ENCODE results near the gene CISTR.

DNA sequence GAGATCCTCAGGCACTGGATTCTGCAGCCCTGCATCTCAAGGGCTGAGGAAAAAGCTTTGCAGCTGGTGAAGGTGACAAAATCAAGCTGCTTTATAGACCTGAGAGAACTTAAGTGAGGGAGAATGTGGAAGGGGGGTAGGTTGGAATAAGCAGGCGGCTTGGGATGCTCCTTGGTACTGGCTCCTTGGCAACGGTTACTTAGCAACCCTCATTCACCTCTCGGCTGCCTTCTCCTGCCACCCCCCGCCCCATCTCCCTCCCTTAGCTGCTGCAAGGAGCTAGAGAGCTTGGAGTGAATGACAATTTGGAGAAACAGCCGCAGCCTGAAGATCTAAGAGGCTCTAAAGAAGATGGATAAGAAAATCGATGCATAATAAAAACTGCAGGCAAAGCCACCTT, 44.1 kb upstream of the CISTR start:
- TF ChIP-seq, protein P1, sequence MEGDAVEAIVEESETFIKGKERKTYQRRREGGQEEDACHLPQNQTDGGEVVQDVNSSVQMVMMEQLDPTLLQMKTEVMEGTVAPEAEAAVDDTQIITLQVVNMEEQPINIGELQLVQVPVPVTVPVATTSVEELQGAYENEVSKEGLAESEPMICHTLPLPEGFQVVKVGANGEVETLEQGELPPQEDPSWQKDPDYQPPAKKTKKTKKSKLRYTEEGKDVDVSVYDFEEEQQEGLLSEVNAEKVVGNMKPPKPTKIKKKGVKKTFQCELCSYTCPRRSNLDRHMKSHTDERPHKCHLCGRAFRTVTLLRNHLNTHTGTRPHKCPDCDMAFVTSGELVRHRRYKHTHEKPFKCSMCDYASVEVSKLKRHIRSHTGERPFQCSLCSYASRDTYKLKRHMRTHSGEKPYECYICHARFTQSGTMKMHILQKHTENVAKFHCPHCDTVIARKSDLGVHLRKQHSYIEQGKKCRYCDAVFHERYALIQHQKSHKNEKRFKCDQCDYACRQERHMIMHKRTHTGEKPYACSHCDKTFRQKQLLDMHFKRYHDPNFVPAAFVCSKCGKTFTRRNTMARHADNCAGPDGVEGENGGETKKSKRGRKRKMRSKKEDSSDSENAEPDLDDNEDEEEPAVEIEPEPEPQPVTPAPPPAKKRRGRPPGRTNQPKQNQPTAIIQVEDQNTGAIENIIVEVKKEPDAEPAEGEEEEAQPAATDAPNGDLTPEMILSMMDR (IDR thresholded peaks at IDR 0.05 in 4 of 5, conservative IDR thresholded peaks at IDR 0.05 in 1 of 5), result no peak
- TF ChIP-seq POLR2A (IDR thresholded peaks at IDR 0.05), result no peak
